Liver (tissue), 9 donors: Measurements from ENCODE around the gene THAP10. TPM values are rescaled to one million over a fixed set of nuclear protein-coding genes. Genes with fewer than 3 reads are reported as not detected.
"Not testable (repeated sequence)": the region's sequence is repeated elsewhere in the genome, so short reads cannot be mapped to it uniquely, and the experiment has no call there.

Experiments
- DNase-seq: peaks from one replicate; pipeline ENCODE4 v3.0.0-alpha.2; 2017; ENCODE audit warnings: low spot score
- H3K27ac ChIP-seq, 2 donors: one replicate each; pipeline ENCODE4 v1.7.0; 2013; ENCODE audit warnings: inconsistent platforms in 2 of 2, low read length in 2 of 2, control low read depth in 1 of 2, low read depth in 1 of 2, mild to moderate bottlenecking in 1 of 2
- H3K27me3 ChIP-seq, 4 donors: one replicate each; pipeline versions ENCODE4 v1.6.1 to v1.7.0; 2013; ENCODE audit warnings: low read length in 3 of 4, inconsistent platforms in 1 of 4, mild to moderate bottlenecking in 1 of 4, moderate library complexity in 1 of 4; ENCODE audit not compliant: control insufficient read depth in 4 of 4, insufficient read depth in 4 of 4
- H3K36me3 ChIP-seq, 4 donors: one replicate each; pipeline versions ENCODE4 v1.6.1 to v1.7.0; 2013; ENCODE audit warnings: low read length in 3 of 4, mild to moderate bottlenecking in 3 of 4, low read depth in 1 of 4, moderate library complexity in 1 of 4; ENCODE audit not compliant: control insufficient read depth in 4 of 4, insufficient read depth in 3 of 4
- H3K4me1 ChIP-seq, 4 donors: one replicate each; pipeline versions ENCODE4 v1.6.1 to v1.7.0; 2013; ENCODE audit warnings: low read length in 3 of 4, mild to moderate bottlenecking in 3 of 4, moderate library complexity in 1 of 4; ENCODE audit not compliant: control insufficient read depth in 4 of 4, insufficient read depth in 4 of 4
- H3K4me3 ChIP-seq, 3 donors: one replicate each; pipeline versions ENCODE4 v1.6.1 to v1.7.0; 2013; ENCODE audit warnings: low read length in 3 of 3, control low read depth in 1 of 3, low read depth in 1 of 3, mild to moderate bottlenecking in 1 of 3
- H3K9ac ChIP-seq, 2 donors: one replicate each; pipeline ENCODE4 v1.7.0; 2013; ENCODE audit warnings: low read length in 2 of 2, mild to moderate bottlenecking in 2 of 2, moderate library complexity in 2 of 2, control low read depth in 1 of 2, low read depth in 1 of 2
- H3K9me3 ChIP-seq, 4 donors: one replicate each; pipeline versions ENCODE4 v1.6.1 to v1.7.0; 2013; ENCODE audit warnings: low read length in 3 of 4; ENCODE audit not compliant: control insufficient read depth in 4 of 4
- FOXA1 ChIP-seq: IDR thresholded peaks from 2 replicates; pipeline ENCODE4 v1.6.1; 2016; ENCODE audit warnings: antibody characterized with exemption
- FOXA2 ChIP-seq: IDR thresholded peaks from 2 replicates; pipeline ENCODE4 v1.6.1; 2016; ENCODE audit warnings: antibody characterized with exemption
- GABPA ChIP-seq, 2 donors: IDR thresholded peaks in 1 of 2; conservative IDR thresholded peaks in 1 of 2; 2 replicates each; pipeline ENCODE4 v1.6.1; 2016; ENCODE audit warnings: antibody characterized with exemption in 2 of 2, mild to moderate bottlenecking in 1 of 2, moderate library complexity in 1 of 2
- HNF4A ChIP-seq, 2 donors: conservative IDR thresholded peaks; 2 replicates each; pipeline ENCODE4 v1.6.1; 2016; ENCODE audit warnings: antibody characterized with exemption in 2 of 2, mild to moderate bottlenecking in 2 of 2
- HNF4G ChIP-seq: IDR thresholded peaks from 2 replicates; pipeline ENCODE4 v1.6.1; 2016; ENCODE audit warnings: antibody characterized with exemption
- NR2F2 ChIP-seq: IDR thresholded peaks from 2 replicates; pipeline ENCODE4 v1.6.1; 2016; ENCODE audit warnings: antibody characterized with exemption
- RAD21 ChIP-seq, 2 donors: IDR thresholded peaks; 2 replicates each; pipeline ENCODE4 v1.6.1; 2016; ENCODE audit warnings: antibody characterized with exemption in 2 of 2, mild to moderate bottlenecking in 2 of 2
- SP1 ChIP-seq: IDR thresholded peaks from 2 replicates; pipeline ENCODE4 v1.6.1; 2018; ENCODE audit warnings: antibody characterized with exemption, mild to moderate bottlenecking
- TAF1 ChIP-seq: conservative IDR thresholded peaks from 2 replicates; pipeline ENCODE4 v1.6.1; 2016; ENCODE audit warnings: antibody characterized with exemption, mild to moderate bottlenecking
- YY1 ChIP-seq: IDR thresholded peaks from 2 replicates; pipeline ENCODE4 v1.6.1; 2016; ENCODE audit warnings: antibody characterized with exemption, mild to moderate bottlenecking
- ZBTB33 ChIP-seq: IDR thresholded peaks from 2 replicates; pipeline ENCODE4 v1.6.1; 2016; ENCODE audit warnings: antibody characterized with exemption
- WGBS: extraction: QIAGEN DNeasy Blood & Tissue Kit; methylation state at CpG from one replicate; pipeline ENCODE4 v1.1.7; 2013; 5-methylcytosine and 5-hydroxymethylcytosine counted together
- polyA plus RNA-seq, 2 donors: library from polyadenylated mRNA; stranded (reverse) in 1 of 2; unstranded in 1 of 2; fragments of 200-250 nt in 1 of 2; fragments of >200 nt in 1 of 2; fragmentation: Nextera tagmentation in 1 of 2; extraction: Ambion mirVana in 1 of 2; gene quantifications; one replicate each; pipeline versions ENCODE4 v1.2.1 to v1.2.3, GENCODE V29; 2013 to 2015
- total RNA-seq, 2 donors: library from RNA; depleted of rRNA; stranded (reverse); fragments of >200 nt; gene quantifications; one replicate each; pipeline ENCODE4 v1.2.3, GENCODE V29; 2014
- TF ChIP-seq, protein P1 (sequence below): IDR thresholded peaks from 2 replicates; pipeline ENCODE4 v1.6.1; 2016; ENCODE audit warnings: antibody characterized with exemption, mild to moderate bottlenecking
- TF ChIP-seq, protein P2 (sequence below): IDR thresholded peaks from 2 replicates; pipeline ENCODE4 v1.6.1; 2016; ENCODE audit warnings: antibody characterized with exemption
- donor health status: healthy.
- donor health status: healthy.
- donor health status: healthy.
- donor health status: healthy.
- donor health status: healthy.

The THAP10 gene
- total and polyA plus RNA-seq, 4 donors = 0.42 to 0.87 (median 0.73) TPM

GRCh38 chr15:70931821-70932220 lies 39.6 kb upstream of the THAP10 start (continued):
- TF ChIP-seq, protein P1, sequence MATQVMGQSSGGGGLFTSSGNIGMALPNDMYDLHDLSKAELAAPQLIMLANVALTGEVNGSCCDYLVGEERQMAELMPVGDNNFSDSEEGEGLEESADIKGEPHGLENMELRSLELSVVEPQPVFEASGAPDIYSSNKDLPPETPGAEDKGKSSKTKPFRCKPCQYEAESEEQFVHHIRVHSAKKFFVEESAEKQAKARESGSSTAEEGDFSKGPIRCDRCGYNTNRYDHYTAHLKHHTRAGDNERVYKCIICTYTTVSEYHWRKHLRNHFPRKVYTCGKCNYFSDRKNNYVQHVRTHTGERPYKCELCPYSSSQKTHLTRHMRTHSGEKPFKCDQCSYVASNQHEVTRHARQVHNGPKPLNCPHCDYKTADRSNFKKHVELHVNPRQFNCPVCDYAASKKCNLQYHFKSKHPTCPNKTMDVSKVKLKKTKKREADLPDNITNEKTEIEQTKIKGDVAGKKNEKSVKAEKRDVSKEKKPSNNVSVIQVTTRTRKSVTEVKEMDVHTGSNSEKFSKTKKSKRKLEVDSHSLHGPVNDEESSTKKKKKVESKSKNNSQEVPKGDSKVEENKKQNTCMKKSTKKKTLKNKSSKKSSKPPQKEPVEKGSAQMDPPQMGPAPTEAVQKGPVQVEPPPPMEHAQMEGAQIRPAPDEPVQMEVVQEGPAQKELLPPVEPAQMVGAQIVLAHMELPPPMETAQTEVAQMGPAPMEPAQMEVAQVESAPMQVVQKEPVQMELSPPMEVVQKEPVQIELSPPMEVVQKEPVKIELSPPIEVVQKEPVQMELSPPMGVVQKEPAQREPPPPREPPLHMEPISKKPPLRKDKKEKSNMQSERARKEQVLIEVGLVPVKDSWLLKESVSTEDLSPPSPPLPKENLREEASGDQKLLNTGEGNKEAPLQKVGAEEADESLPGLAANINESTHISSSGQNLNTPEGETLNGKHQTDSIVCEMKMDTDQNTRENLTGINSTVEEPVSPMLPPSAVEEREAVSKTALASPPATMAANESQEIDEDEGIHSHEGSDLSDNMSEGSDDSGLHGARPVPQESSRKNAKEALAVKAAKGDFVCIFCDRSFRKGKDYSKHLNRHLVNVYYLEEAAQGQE = no peak

GRCh38 chr15:70926914-70927313 lies 34.7 kb upstream of the THAP10 start:
- H3K36me3 ChIP-seq, H3K27me3 ChIP-seq, H3K4me1 ChIP-seq, H3K9me3 ChIP-seq, H3K4me3 ChIP-seq, H3K9ac ChIP-seq, DNase-seq, H3K27ac ChIP-seq: not testable (repeated sequence)
- 65% methylated on average over 1 of the region's 1 CpG for WGBS

DNA sequence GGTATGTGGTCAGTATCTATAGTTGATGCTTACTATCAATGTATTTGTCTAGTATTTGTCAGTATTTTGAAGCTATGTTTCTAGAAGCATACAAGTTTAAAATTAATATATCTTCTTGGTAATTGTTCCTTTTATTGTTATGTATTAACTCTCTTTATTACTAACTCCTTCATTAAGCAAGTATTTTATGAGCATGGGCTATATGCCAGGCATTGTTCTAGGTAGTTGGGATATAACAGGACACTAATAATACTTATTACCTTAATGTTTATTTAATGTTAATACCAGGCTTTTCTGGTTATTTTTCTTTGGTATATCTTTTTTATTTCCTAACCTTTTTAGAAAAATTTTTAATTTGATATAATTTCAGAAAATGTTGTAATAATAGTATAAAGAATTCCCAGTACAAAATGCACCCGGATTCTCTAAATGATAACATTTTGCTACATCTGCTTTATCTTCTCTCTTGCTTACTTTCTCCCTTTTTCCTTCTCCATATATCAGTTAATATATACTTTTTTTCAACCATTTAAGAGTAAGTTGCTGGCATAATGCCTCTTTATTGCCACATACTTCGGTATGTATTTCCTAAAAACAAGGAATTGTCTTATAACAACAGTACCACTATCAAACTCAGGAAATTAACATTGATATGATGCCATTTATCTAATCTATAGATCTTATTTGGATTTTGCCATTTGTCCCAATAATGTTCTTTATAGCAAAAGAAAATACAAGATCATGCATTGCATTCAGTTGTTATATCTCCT lies 31.3 kb upstream of the THAP10 start:
- TF ChIP-seq SP1 (no peak), FOXA2 (no peak), YY1 (no peak), FOXA1 (no peak), NR2F2 (no peak), TAF1 (no peak), RAD21 (IDR thresholded peaks at IDR 0.05) (no peak), HNF4A (conservative IDR thresholded peaks at IDR 0.05) (no peak), GABPA (IDR thresholded peaks at IDR 0.05 in 1 of 2, conservative IDR thresholded peaks at IDR 0.05 in 1 of 2) (no peak), ZBTB33 (no peak), HNF4G (no peak)
- TF ChIP-seq, protein P2, sequence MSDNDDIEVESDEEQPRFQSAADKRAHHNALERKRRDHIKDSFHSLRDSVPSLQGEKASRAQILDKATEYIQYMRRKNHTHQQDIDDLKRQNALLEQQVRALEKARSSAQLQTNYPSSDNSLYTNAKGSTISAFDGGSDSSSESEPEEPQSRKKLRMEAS = no peak
- H3K9ac ChIP-seq = no peak overlapping the region
- H3K9me3 ChIP-seq = no peaks in the 10 kb centered on the region
- H3K27ac ChIP-seq = no peak overlapping the region
- no peaks in the 10 kb centered on the region for H3K4me1 ChIP-seq
- no peaks in the 10 kb centered on the region for H3K27me3 ChIP-seq
- no peak for DNase-seq
- 81% methylated on average over 2 of the region's 2 CpGs for WGBS
- H3K36me3 ChIP-seq = no peaks in the 10 kb centered on the region
- H3K4me3 ChIP-seq = no peak overlapping the region
